Stromal cell of bone marrow (primary cell): ENCODE data around the gene REEP3.

Source experiments
- DNase-seq: peaks from one replicate; pipeline ENCODE4 v3.0.0-alpha.2; 2012; ENCODE audit warnings: low read depth

REEP3 gene

DNA sequence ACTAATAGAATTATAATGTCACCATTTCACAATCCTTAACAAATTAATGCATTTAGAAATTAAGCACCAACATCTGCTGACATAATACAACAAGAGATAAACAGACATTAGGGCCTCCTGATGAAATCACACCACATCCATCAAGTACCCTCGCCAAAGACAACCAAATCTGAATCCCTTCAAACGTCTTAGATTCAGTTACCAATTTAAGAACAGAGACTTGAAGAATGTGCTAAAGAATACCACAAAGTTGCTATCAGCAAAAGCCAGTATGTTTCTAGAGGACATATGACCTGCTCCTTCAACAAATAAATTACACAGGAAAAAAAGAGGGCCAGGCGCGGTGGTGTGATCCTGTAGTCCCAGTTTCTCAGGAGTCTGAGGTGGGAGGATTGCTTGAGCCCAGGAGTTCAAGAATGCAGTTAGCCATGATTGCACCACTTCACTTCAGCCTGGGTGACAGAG lies 144.5 kb downstream of the REEP3 start:
- no peak for DNase-seq

DNA sequence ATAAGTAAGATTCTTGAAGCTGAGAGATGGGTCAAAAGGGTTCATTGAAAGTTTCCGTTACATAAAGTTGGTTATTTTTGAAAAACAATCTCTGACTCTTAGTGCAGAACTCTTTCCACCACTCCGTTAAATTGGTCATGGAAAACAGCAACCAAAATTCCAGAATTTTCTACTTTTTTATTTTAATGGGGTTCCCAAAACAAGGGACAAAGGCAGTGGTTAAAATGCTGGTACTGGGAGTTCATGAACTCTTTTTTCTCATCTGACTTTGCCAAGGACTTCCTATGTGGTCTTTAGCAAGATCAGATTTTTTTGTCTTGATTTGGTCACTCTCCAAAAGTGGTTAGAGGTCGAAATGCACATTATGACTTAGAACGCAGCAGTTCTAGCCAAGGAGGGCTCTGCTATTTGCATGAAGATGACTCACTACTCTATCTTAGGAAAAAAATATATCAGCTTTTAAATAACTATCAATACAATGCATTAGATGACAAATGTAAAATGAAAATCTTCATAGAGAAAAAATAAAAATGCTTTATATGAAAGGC lies 145.7 kb downstream of the REEP3 start:
- peak; percentile 94 for DNase-seq

DNA sequence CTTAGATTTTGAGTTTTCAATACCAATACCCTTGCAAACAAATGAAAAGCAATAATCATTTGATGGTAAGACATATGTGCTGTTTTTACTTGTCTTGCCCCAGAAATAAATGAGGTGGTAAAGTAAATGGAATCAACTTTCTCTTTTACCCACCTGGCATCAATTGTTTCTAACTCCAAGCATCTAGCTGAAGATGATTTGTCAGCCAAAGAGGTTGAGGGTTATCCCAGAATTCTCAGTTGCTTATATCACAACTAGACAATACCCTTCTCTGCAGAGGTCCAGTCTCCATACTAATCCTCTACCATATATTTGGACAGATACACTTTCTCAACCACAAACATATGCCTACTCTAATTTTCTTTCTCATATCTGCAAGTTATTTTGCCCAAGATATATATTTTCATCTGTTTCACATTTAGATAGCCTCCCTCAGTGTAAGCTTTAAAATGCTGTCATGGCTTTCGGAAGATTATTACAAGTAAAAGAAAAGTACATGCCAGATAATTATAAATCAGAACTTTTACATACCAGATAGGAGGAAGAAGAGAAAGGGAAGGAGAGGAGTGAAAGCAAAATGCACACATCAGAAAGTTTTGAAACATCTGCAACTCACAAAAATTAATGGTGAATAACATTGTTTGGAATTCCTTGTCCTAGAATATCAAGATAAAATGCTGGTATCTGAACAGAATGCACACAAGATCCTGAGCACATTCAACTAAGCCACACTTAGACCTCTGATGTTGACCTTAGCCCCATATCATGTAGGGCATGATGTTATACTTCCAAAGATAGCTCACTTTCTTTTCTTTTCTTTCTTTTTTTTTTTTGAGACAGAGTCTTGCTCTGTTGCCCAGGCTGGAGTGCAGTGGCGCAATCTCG lies 146.6 kb downstream of the REEP3 start:
- no peak for DNase-seq

DNA sequence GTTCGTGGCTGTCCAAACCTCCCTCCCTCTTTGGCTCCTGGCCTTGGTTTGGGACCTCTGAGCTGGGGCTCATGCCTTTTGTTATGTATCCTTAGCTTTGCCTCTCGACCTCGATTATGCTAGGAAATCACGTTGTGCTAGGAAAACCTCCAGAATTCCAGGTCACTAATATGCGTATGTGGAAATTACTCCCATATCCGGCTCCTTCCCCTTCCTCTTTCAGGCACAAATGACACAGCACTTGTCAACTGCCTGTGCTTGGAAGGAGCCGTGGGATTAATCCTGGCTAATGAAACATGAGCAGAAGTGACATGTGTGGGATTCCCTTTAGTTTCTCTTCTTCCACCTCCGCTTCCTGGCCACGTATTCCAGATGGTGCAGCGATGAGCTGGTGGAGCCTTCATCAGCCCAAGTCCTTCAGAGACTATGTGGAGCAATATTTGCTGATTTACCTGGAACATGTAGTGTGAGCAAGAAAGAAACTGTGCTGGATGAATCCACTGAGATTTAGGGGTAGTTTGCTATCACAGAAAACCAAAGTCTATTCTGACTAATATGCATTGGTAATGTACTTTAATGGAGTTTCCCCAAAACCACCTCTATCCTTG lies 149.2 kb downstream of the REEP3 start:
- DNase-seq, result no peak

DNA sequence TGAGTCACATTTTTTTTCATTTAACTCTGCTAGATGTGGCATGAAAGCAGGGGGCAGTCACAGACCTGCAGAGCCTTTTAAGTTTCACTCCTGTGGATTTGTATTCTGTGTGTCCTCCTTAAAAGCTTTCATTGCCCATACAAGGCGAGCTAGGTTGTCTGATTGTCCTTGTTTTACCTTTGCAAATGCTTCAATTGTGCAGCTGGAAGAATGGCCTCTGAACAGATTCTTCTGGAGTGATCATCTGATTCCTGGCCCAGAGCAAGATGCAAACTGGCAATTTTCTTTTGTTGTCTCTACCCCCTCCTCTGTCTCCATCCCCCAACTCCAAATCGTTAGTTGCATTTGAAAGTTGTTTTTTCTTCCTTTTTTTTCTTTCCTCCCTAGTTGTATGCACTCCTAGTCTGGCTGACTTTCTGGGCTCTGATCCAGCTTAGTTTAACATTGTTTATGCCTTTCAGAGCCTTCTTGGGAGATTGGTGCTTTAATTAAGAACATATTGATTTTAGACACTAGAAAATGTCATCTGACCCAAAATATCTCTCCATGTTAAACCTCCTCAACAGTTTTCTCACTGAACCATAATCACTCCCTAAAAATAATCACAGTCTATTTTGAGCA lies 150.2 kb downstream of the REEP3 start:
- DNase-seq, result peak; percentile 49

DNA sequence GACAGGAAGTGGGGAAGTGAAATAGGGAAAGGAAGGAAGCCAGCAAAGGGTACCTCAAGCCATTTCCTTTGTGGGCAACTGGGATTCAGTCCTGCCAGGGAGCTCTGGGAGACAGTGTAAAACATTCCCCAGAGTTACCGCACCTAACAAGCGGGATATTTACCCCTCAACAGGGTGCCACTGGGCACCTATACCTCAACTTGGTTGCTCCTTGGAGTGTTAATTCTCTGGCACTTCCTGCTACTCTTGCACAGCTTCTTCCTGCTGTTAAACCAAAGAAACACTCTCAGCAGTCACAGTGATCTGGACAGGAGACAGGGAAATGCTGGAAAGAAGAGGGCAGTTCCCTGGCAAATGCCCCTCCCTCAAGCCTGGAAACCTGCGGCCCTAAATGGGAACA lies 151.3 kb downstream of the REEP3 start:
- no peak for DNase-seq

DNA sequence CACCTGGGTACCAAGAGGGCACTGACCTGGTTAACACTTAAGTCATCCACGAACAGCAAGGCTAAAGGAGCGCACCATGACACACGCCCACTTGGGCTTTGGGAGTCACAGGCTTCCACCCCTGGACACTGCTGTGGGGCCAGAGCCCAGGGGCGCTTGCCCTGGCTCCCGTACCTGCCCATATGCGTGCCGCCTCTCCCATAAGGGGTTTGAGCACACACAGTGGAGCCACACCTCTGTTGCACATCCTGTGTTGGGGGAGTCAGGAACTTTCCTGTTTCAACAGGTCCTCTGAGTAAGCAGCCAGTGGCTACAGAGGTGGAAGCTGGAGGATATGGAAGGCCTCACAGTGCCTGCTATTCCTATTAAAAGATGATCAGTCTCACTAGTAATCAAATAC lies 152.0 kb downstream of the REEP3 start:
- no peak for DNase-seq

DNA sequence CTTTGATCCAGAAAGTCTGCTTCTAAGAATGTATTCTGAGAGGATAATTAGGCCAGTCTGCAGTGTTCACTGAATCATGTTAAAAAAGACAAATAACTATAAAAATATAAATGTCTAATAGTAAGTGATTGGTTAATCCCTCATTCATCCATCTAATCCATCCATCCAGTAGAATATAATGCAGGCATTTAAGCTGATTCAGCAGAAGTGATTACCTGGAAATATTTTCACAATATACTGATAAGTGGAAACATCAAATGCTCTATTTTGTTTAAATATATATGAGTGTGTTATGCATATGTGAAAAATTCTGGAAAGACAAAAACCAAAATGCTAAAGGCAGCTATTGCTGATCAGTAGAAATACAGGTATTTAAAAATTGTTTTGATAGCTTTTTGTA lies 152.6 kb downstream of the REEP3 start:
- no peak for DNase-seq
